Endothelial cell of umbilical vein (primary cell): Measurements from ENCODE around the gene OSBPL10.

ENCODE experiments used
- CTCF ChIP-seq, 2 donors: IDR thresholded peaks; 1 replicate in 1 of 2; 2 replicates in 1 of 2; pipeline ENCODE4 v1.5.1; 2011; ENCODE audit warnings: low read length in 2 of 2, mild to moderate bottlenecking in 2 of 2, moderate library complexity in 2 of 2, control low read depth in 1 of 2, inconsistent platforms in 1 of 2, low read depth in 1 of 2; ENCODE audit not compliant: insufficient read depth in 1 of 2; ENCODE audit errors: extremely low read depth in 1 of 2
- EZH2 ChIP-seq: IDR thresholded peaks from 2 replicates; pipeline ENCODE4 v1.6.1; 2012; ENCODE audit warnings: borderline replicate concordance, low read depth, mild to moderate bottlenecking, moderate library complexity, low read length, inconsistent platforms; ENCODE audit not compliant: severe bottlenecking
- MYC ChIP-seq: IDR thresholded peaks from one replicate; pipeline ENCODE4 v1.6.1; 2011; ENCODE audit warnings: mild to moderate bottlenecking, low read depth, low read length
- POLR2A ChIP-seq: IDR thresholded peaks from 2 replicates; pipeline ENCODE4 v1.6.1; 2012; ENCODE audit warnings: low read depth, mild to moderate bottlenecking, control low read depth, low read length
- TF ChIP-seq, protein P1 (sequence below): IDR thresholded peaks from 2 replicates; pipeline ENCODE4 v1.6.1; 2011; ENCODE audit not compliant: insufficient read depth, insufficient read length

DNA sequence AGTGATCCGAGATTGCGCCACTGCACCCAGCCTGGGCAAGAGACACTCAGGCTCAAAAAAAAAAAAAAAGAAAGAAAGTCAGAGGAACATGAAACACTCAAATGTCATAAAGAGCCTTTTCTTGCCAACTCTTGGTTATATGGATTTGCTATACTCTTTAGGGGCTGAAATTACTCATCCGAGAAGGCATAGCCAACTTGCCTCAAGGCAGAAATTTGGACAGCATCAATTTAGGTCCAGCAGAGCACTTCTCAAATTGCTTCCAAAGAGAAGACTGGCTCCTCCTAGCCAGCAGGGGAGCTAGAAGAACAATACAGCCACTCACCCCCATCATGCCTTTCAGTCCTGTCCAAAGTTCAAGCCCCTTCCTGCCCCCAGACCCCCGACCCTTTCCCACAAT is 43.8 kb downstream of the OSBPL10 start:
- TF ChIP-seq CTCF (IDR thresholded peaks at IDR 0.05; ENCODE audit: extremely low read depth in 1 of 2, insufficient read depth in 1 of 2, low read depth in 1 of 2, low read length in 2 of 2) = no peak
- no peak for TF ChIP-seq MYC
- TF ChIP-seq POLR2A = no peak
- TF ChIP-seq EZH2 = no peak
- TF ChIP-seq, protein P1, sequence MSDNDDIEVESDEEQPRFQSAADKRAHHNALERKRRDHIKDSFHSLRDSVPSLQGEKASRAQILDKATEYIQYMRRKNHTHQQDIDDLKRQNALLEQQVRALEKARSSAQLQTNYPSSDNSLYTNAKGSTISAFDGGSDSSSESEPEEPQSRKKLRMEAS = no peak
